COLO829 (cell line): ENCODE results near the gene BICDL2.
"Not testable (repeated sequence)": the region's sequence is repeated elsewhere in the genome, so short reads cannot be mapped to it uniquely, and the experiment has no call there.

Experiments
- DNase-seq: peaks from one replicate; pipeline ENCODE4 v3.0.0; 2012; ENCODE audit warnings: low spot score

BICDL2 gene

GRCh38 chr16:3036726-3037315, at the start of gene BICDL2:
BICDL2 (minus strand) TSS chr16:3036944; CDS start chr16:3035496, 1,448 bp downstream.
- no peak for DNase-seq

GRCh38 chr16:3085868-3086595, 49.3 kb upstream of the BICDL2 start:
- DNase-seq: no peak

- DNase-seq: no peak
Measured at GRCh38 chr16:3084969-3085670, 48.4 kb upstream of the BICDL2 start.

GRCh38 chr16:3084491-3084890, 47.7 kb upstream of the BICDL2 start:
- DNase-seq: no peak

GRCh38 chr16:3083408-3083807, 46.7 kb upstream of the BICDL2 start:
- DNase-seq: not testable (repeated sequence)

GRCh38 chr16:3081957-3082356, 45.2 kb upstream of the BICDL2 start:
- DNase-seq: not testable (repeated sequence)

- no peak for DNase-seq
Measured at GRCh38 chr16:3080024-3080423, 43.3 kb upstream of the BICDL2 start.

GRCh38 chr16:3076577-3076976, 39.8 kb upstream of the BICDL2 start:
- no peak for DNase-seq

GRCh38 chr16:3075946-3076345, 39.2 kb upstream of the BICDL2 start:
- not testable (repeated sequence) for DNase-seq

- DNase-seq: no peak
Measured at GRCh38 chr16:3075523-3075915, 38.8 kb upstream of the BICDL2 start.

GRCh38 chr16:3074860-3075522, 38.2 kb upstream of the BICDL2 start:
- no peak for DNase-seq

- no peak for DNase-seq
Measured at GRCh38 chr16:3073448-3073847, 36.7 kb upstream of the BICDL2 start.

GRCh38 chr16:3072576-3073263, 36.0 kb upstream of the BICDL2 start:
- DNase-seq: not testable (repeated sequence)

- DNase-seq: not testable (repeated sequence)
Measured at GRCh38 chr16:3072148-3072547, 35.4 kb upstream of the BICDL2 start.

GRCh38 chr16:3071655-3072054, 34.9 kb upstream of the BICDL2 start:
- DNase-seq: no peak

- DNase-seq: no peak
Measured at GRCh38 chr16:3070608-3071111, 33.9 kb upstream of the BICDL2 start.

- DNase-seq: not testable (repeated sequence)
Measured at GRCh38 chr16:3069146-3069545, 32.4 kb upstream of the BICDL2 start.

- no peak for DNase-seq
Measured at GRCh38 chr16:3068487-3068886, 31.7 kb upstream of the BICDL2 start.

- DNase-seq: no peak
Measured at GRCh38 chr16:3066440-3066748, 29.6 kb upstream of the BICDL2 start.

GRCh38 chr16:3065742-3066439, 29.1 kb upstream of the BICDL2 start:
- no peak for DNase-seq

GRCh38 chr16:3065069-3065741, 28.5 kb upstream of the BICDL2 start, which contains the start of gene IL32:
IL32 (plus strand) TSS chr16:3065640; CDS start chr16:3065812, 172 bp downstream.
- no peak for DNase-seq
